Gastroesophageal sphincter (tissue), 3 donors: ENCODE data around the gene PITPNM1.

Experiments
- CTCF ChIP-seq, 4 experiments: fragments of 200-600 bp in 2 of 4; fragments of 450-650 bp in 2 of 4; sonication (generic) in 1 of 4; IDR thresholded peaks; one replicate each; pipeline ENCODE4 v1.5.1; 2017 to 2019; ENCODE audit warnings: antibody characterized with exemption in 4 of 4, mild to moderate bottlenecking in 2 of 4, moderate library complexity in 2 of 4
- POLR2AphosphoS5 ChIP-seq: sonication (generic); formaldehyde crosslinking; IDR thresholded peaks from one replicate; pipeline ENCODE4 v1.6.1; 2017; ENCODE audit warnings: antibody characterized with exemption

GRCh38 chr11:67450796-67451657 lies 54.1 kb downstream of the PITPNM1 start:
- no peak for TF ChIP-seq POLR2AphosphoS5
- TF ChIP-seq CTCF (IDR thresholded peaks at IDR 0.05) = no peak
